ENCODE data around the gene MLNR.

The MLNR gene

GRCh38 chr13:49240017-49240416 is 19.9 kb downstream of the MLNR start:
- no peaks in the 10 kb centered on the region; the same call in 1 of the 2 replicates for H3K27me3 ChIP-seq (ENCODE audit: insufficient read depth, low read length)
- H3K9me2 ChIP-seq (ENCODE audit: low read depth, low read length), result no peaks in the 10 kb centered on the region
- no peak overlapping the region for H3K4me3 ChIP-seq (ENCODE audit: low read depth, low read length, poor library complexity, severe bottlenecking)
- 0 out of 2 replicates have a peak, but pooled peaks cover 2% of the 10 kb centered on the region for H3K9me3 ChIP-seq (ENCODE audit: low read length)
- no peaks in the 10 kb centered on the region for H3K79me2 ChIP-seq (ENCODE audit: insufficient read depth, low read length)
- no peaks in the 10 kb centered on the region; the same call in 1 of the 2 replicates for H3K36me3 ChIP-seq (ENCODE audit: insufficient read depth, low read length)
- H4K20me1 ChIP-seq (ENCODE audit: insufficient read depth, low read length), result no peaks in the 10 kb centered on the region
- H3K9ac ChIP-seq (ENCODE audit: low read length), result no peak overlapping the region
- no peak overlapping the region for H3K27ac ChIP-seq (ENCODE audit: low read depth, low read length, poor library complexity, severe bottlenecking)
- H3K4me1 ChIP-seq (ENCODE audit: insufficient read depth, low read length, severe bottlenecking), result no peaks in the 10 kb centered on the region
- H3F3A ChIP-seq (ENCODE audit: insufficient read depth, low read length), result no peaks in the 10 kb centered on the region
- TF ChIP-seq EZH2 (IDR thresholded peaks at IDR 0.05; ENCODE audit: borderline replicate concordance, low read length), result no peak
- TF ChIP-seq CTCF (IDR thresholded peaks at IDR 0.05; ENCODE audit: low read length), result peak; percentile 78
- H2AFZ ChIP-seq (ENCODE audit: low read length), result no peak overlapping the region
- no peak overlapping the region for H3K4me2 ChIP-seq (ENCODE audit: low read length)

GRCh38 chr13:49241296-49241695 is 21.2 kb downstream of the MLNR start:
- no peak overlapping the region for H3K4me3 ChIP-seq (ENCODE audit: low read depth, low read length, poor library complexity, severe bottlenecking)
- no peaks in the 10 kb centered on the region for H3K9me2 ChIP-seq (ENCODE audit: low read depth, low read length)
- H3K4me1 ChIP-seq (ENCODE audit: insufficient read depth, low read length, severe bottlenecking), result no peaks in the 10 kb centered on the region
- H3K4me2 ChIP-seq (ENCODE audit: low read length), result no peak overlapping the region
- H3K9me3 ChIP-seq (ENCODE audit: low read length), result 0 out of 2 replicates have a peak, but pooled peaks cover 2% of the 10 kb centered on the region
- no peaks in the 10 kb centered on the region for H3K79me2 ChIP-seq (ENCODE audit: insufficient read depth, low read length)
- H3K27ac ChIP-seq (ENCODE audit: low read depth, low read length, poor library complexity, severe bottlenecking), result no peak overlapping the region
- no peaks in the 10 kb centered on the region; the same call in 1 of the 2 replicates for H3K36me3 ChIP-seq (ENCODE audit: insufficient read depth, low read length)
- no peak overlapping the region for H3K9ac ChIP-seq (ENCODE audit: low read length)
- TF ChIP-seq EZH2 (IDR thresholded peaks at IDR 0.05; ENCODE audit: borderline replicate concordance, low read length) (no peak), CTCF (IDR thresholded peaks at IDR 0.05; ENCODE audit: low read length) (no peak)
- no peaks in the 10 kb centered on the region for H3F3A ChIP-seq (ENCODE audit: insufficient read depth, low read length)
- no peaks in the 10 kb centered on the region for H4K20me1 ChIP-seq (ENCODE audit: insufficient read depth, low read length)
- H3K27me3 ChIP-seq (ENCODE audit: insufficient read depth, low read length), result no peaks in the 10 kb centered on the region; the same call in 1 of the 2 replicates
- H2AFZ ChIP-seq (ENCODE audit: low read length), result no peak overlapping the region

GRCh38 chr13:49245101-49245500 is 25.0 kb downstream of the MLNR start:
- no peak overlapping the region for H3K27ac ChIP-seq (ENCODE audit: low read depth, low read length, poor library complexity, severe bottlenecking)
- TF ChIP-seq CTCF (IDR thresholded peaks at IDR 0.05; ENCODE audit: low read length) (no peak), EZH2 (IDR thresholded peaks at IDR 0.05; ENCODE audit: borderline replicate concordance, low read length) (no peak)
- no peaks in the 10 kb centered on the region for H3F3A ChIP-seq (ENCODE audit: insufficient read depth, low read length)
- peaks cover 18% of the 10 kb centered on the region for H3K4me1 ChIP-seq (ENCODE audit: insufficient read depth, low read length, severe bottlenecking)
- no peaks in the 10 kb centered on the region for H3K79me2 ChIP-seq (ENCODE audit: insufficient read depth, low read length)
- no peak overlapping the region for H3K9ac ChIP-seq (ENCODE audit: low read length)
- H4K20me1 ChIP-seq (ENCODE audit: insufficient read depth, low read length), result no peaks in the 10 kb centered on the region
- H3K9me3 ChIP-seq (ENCODE audit: low read length), result 0 out of 2 replicates have a peak, but pooled peaks cover 2% of the 10 kb centered on the region
- H3K4me2 ChIP-seq (ENCODE audit: low read length), result no peak overlapping the region
- no peaks in the 10 kb centered on the region; the same call in 1 of the 2 replicates for H3K27me3 ChIP-seq (ENCODE audit: insufficient read depth, low read length)
- H3K9me2 ChIP-seq (ENCODE audit: low read depth, low read length), result no peaks in the 10 kb centered on the region
- H2AFZ ChIP-seq (ENCODE audit: low read length), result no peak overlapping the region
- H3K36me3 ChIP-seq (ENCODE audit: insufficient read depth, low read length), result no peaks in the 10 kb centered on the region; the same call in 1 of the 2 replicates
- no peak overlapping the region for H3K4me3 ChIP-seq (ENCODE audit: low read depth, low read length, poor library complexity, severe bottlenecking)

All from OCI-LY1 (cell line).